Measurements from ENCODE around the gene HAND1. TPM values are rescaled to one million over a fixed set of nuclear protein-coding genes. Genes with fewer than 3 reads are reported as not detected.
A peak's percentile ranks its signal among the peaks of the same experiment; 100 is the strongest.

The HAND1 gene
- total and polyA plus RNA-seq, 9 of the 15 experiments (the other 6 are each of a cell fraction or from before 2014, with no cell fraction given) = not detected

- TF ChIP-seq ZBTB1 (CRISPR knock-in tag; IDR thresholded peaks at IDR 0.05; ENCODE audit: borderline replicate concordance, low read depth) (no peak), ZNF766 (CRISPR knock-in tag; conservative IDR thresholded peaks at IDR 0.05) (no peak), ZNF143 (CRISPR knock-in tag; IDR thresholded peaks at IDR 0.05) (no peak), HMG20A (CRISPR knock-in tag; conservative IDR thresholded peaks at IDR 0.05) (no peak), KLF13 (tag; IDR thresholded peaks at IDR 0.05; ENCODE audit: borderline replicate concordance, low read depth) (no peak), RHOXF2B (CRISPR knock-in tag; conservative IDR thresholded peaks at IDR 0.05) (no peak), ZFP91 (CRISPR knock-in tag; IDR thresholded peaks at IDR 0.05) (no peak), SETDB1 (IDR thresholded peaks at IDR 0.05; ENCODE audit: low read length) (no peak), TAF15 (IDR thresholded peaks at IDR 0.05; ENCODE audit: low read depth, low read length) (no peak), SAFB (IDR thresholded peaks at IDR 0.05; ENCODE audit: borderline replicate concordance, low read depth, low read length) (no peak), CBX3 (IDR thresholded peaks at IDR 0.05; ENCODE audit: borderline replicate concordance in 1 of 2, low read length in 2 of 2) (no peak), ZNF449 (CRISPR knock-in tag; IDR thresholded peaks at IDR 0.05) (no peak), HCFC1 (IDR thresholded peaks at IDR 0.05; ENCODE audit: low read depth, low read length) (no peak; the same call in 1 of the 2 replicates), ZNF696 (CRISPR knock-in tag; conservative IDR thresholded peaks at IDR 0.05) (no peak), SPI1 (IDR thresholded peaks at IDR 0.05; ENCODE audit: borderline replicate concordance, low read depth, low read length) (peak; percentile 51; the same call in 1 of the 2 replicates), XRCC4 (IDR thresholded peaks at IDR 0.05; ENCODE audit: extremely low read depth, insufficient read depth, insufficient read length) (no peak), ARID1B (IDR thresholded peaks at IDR 0.05) (no peak), SP1 (CRISPR knock-in tag; IDR thresholded peaks at IDR 0.05) (peak; percentile 94), ZNF511 (CRISPR knock-in tag; IDR thresholded peaks at IDR 0.05) (no peak), NR2F6 (CRISPR knock-in tag; IDR thresholded peaks at IDR 0.05) (no peak), JUNB (CRISPR knock-in tag; conservative IDR thresholded peaks at IDR 0.05) (no peak), TAL1 (IDR thresholded peaks at IDR 0.05) (no peak), ZNF384 (IDR thresholded peaks at IDR 0.05; ENCODE audit: low read depth, low read length) (no peak), MCM5 (IDR thresholded peaks at IDR 0.05; ENCODE audit: low read depth) (no peak), DPF2 (IDR thresholded peaks at IDR 0.05) (peak; percentile 29; the same call in 1 of the 2 replicates), SMARCA4 (IDR thresholded peaks at IDR 0.05) (no peak), ZNF224 (CRISPR knock-in tag; IDR thresholded peaks at IDR 0.05) (no peak)
Observed at GRCh38 chr5:154445422-154446194, 32.4 kb downstream of the HAND1 start, which contains the start of gene SAP30L (continued).
